IMR-90 (cell line): ENCODE measurements around the gene GRAMD1B. TPM values are rescaled to one million over a fixed set of nuclear protein-coding genes. Genes with fewer than 3 reads are reported as not detected.

Experiments used
- ATAC-seq: fragments of 200-7000 bp; cut with Tn5 transposase; 2 replicates; pipeline ENCODE4 v1.9.1; 2020; ENCODE audit warnings: low read depth, mild to moderate bottlenecking, moderate library complexity
- BruUV-seq: library from RNA; stranded (reverse); fragments of 400-500 nt; replicated peaks from 2 replicates; lab custom pipeline; 2021; lab: Mats Ljungman, UMichigan
- CTCF ChIA-PET: fragments of 300-600 bp; formaldehyde crosslinking; extraction: SDS; loops from one replicate; lab custom pipeline; 2021; ENCODE audit warnings: antibody characterized with exemption; lab: Yijun Ruan, JAX
- POLR2A ChIA-PET: fragments of 300-600 bp; sonication (Branson Sonifier 250); formaldehyde crosslinking; loops from one replicate; lab custom pipeline; 2022; ENCODE audit warnings: antibody characterized with exemption; ENCODE audit not compliant: unreplicated experiment; lab: Charles Lee
- DNase-seq: peaks from one replicate; pipeline ENCODE4 v3.0.0; 2013
- H2AFZ ChIP-seq: replicated peaks from 2 replicates; pipeline ENCODE3; 2013; ENCODE audit warnings: low read length, mild to moderate bottlenecking; ENCODE audit not compliant: poor library complexity
- H2AK5ac ChIP-seq: 2 replicates; pipeline ENCODE4 v1.6.1; 2013; ENCODE audit warnings: low read depth, low read length, inconsistent platforms
- H2AK9ac ChIP-seq: replicated peaks from 2 replicates; pipeline ENCODE3; 2013; ENCODE audit warnings: mild to moderate bottlenecking, low read depth, low read length, moderate library complexity; ENCODE audit not compliant: poor library complexity
- H2BK120ac ChIP-seq: 2 replicates; pipeline ENCODE4 v1.6.1; 2013; ENCODE audit warnings: low read depth, low read length, inconsistent platforms
- H2BK15ac ChIP-seq: 3 replicates; pipeline ENCODE4 v1.6.1; 2013; ENCODE audit warnings: low read depth, low read length, inconsistent platforms
- H2BK20ac ChIP-seq: 2 replicates; pipeline ENCODE4 v1.6.1; 2013; ENCODE audit warnings: low read depth, mild to moderate bottlenecking, inconsistent platforms, low read length, moderate library complexity
- H2BK5ac ChIP-seq: 2 replicates; pipeline ENCODE4 v1.6.1; 2013; ENCODE audit warnings: mild to moderate bottlenecking, low read depth, low read length, inconsistent platforms; ENCODE audit not compliant: poor library complexity, severe bottlenecking
- H3K14ac ChIP-seq: replicated peaks from 2 replicates; pipeline ENCODE4 v1.6.1; 2013; ENCODE audit warnings: low read depth, low read length, inconsistent platforms
- H3K18ac ChIP-seq: 2 replicates; pipeline ENCODE4 v1.6.1; 2013; ENCODE audit warnings: low read depth, low read length, control low read depth
- H3K23ac ChIP-seq: 2 replicates; pipeline ENCODE4 v1.6.1; 2013; ENCODE audit warnings: low read depth, low read length, inconsistent platforms
- H3K27ac ChIP-seq: 2 replicates; pipeline ENCODE4 v1.5.1; 2013; ENCODE audit warnings: mild to moderate bottlenecking, control low read depth, low read length; ENCODE audit not compliant: insufficient read depth
- H3K27me3 ChIP-seq: 2 replicates; pipeline ENCODE4 v1.6.1; 2013; ENCODE audit warnings: low read length; ENCODE audit not compliant: control insufficient read depth, insufficient read depth
- H3K36me3 ChIP-seq: 2 replicates; pipeline ENCODE4 v1.6.1; 2013; ENCODE audit warnings: low read length, mixed read lengths; ENCODE audit not compliant: control insufficient read depth, insufficient read depth
- H3K4ac ChIP-seq: 2 replicates; pipeline ENCODE4 v1.6.1; 2013; ENCODE audit warnings: low read depth, low read length, inconsistent platforms
- H3K4me1 ChIP-seq: 2 replicates; pipeline ENCODE4 v1.6.1; 2013; ENCODE audit warnings: low read length, mixed read lengths; ENCODE audit not compliant: control insufficient read depth, insufficient read depth
- H3K4me2 ChIP-seq: 2 replicates; pipeline ENCODE4 v1.6.1; 2013; ENCODE audit warnings: low read depth, mild to moderate bottlenecking, control low read depth, low read length, moderate library complexity
- H3K4me3 ChIP-seq: 2 replicates; pipeline ENCODE4 v1.5.1; 2013; ENCODE audit warnings: low read depth, mild to moderate bottlenecking, control low read depth, low read length, moderate library complexity; ENCODE audit not compliant: insufficient read depth
- H3K56ac ChIP-seq: 2 replicates; pipeline ENCODE4 v1.6.1; 2013; ENCODE audit warnings: low read length, inconsistent platforms; ENCODE audit not compliant: insufficient read depth; ENCODE audit errors: extremely low read depth
- H3K79me1 ChIP-seq, 2 experiments: 2 replicates each; pipeline ENCODE4 v1.6.1; 2013; ENCODE audit warnings: low read length in 2 of 2, inconsistent platforms in 1 of 2, low read depth in 1 of 2
- H3K9ac ChIP-seq: 2 replicates; pipeline ENCODE4 v1.6.1; 2013; ENCODE audit warnings: low read depth, low read length, control low read depth
- H3K9me1 ChIP-seq: 2 replicates; pipeline ENCODE4 v1.6.1; 2013; ENCODE audit warnings: low read length, inconsistent platforms; ENCODE audit not compliant: insufficient read depth
- H3K9me3 ChIP-seq: 2 replicates; pipeline ENCODE4 v1.6.1; 2013; ENCODE audit warnings: low read length; ENCODE audit not compliant: control insufficient read depth, insufficient read depth
- H4K20me1 ChIP-seq: 2 replicates; pipeline ENCODE4 v1.6.1; 2013; ENCODE audit warnings: low read length, inconsistent platforms; ENCODE audit not compliant: insufficient read depth
- H4K5ac ChIP-seq: 2 replicates; pipeline ENCODE4 v1.6.1; 2013; ENCODE audit warnings: mild to moderate bottlenecking, low read depth, low read length, control low read depth
- H4K8ac ChIP-seq, 2 experiments: 2 replicates each; pipeline ENCODE4 v1.6.1; 2013; ENCODE audit warnings: low read depth in 2 of 2, low read length in 2 of 2, control low read depth in 1 of 2, inconsistent platforms in 1 of 2
- H4K91ac ChIP-seq: 2 replicates; pipeline ENCODE4 v1.6.1; 2013; ENCODE audit warnings: low read depth, low read length, inconsistent platforms; ENCODE audit not compliant: insufficient read depth
- CEBPB ChIP-seq: IDR thresholded peaks from 2 replicates; pipeline ENCODE4 v1.6.1; 2012; ENCODE audit warnings: low read depth, low read length, improper control_type of control experiment
- CTCF ChIP-seq: conservative IDR thresholded peaks from 2 replicates; pipeline ENCODE4 v1.5.1; 2012; ENCODE audit warnings: mild to moderate bottlenecking, low read depth, low read length, improper control_type of control experiment
- MAZ ChIP-seq: IDR thresholded peaks from 2 replicates; pipeline ENCODE4 v1.6.1; 2012; ENCODE audit warnings: low read depth, mild to moderate bottlenecking, low read length, improper control_type of control experiment, moderate library complexity, borderline replicate concordance
- NFE2L2 ChIP-seq: fragments of 150-350 bp; IDR thresholded peaks from 2 replicates; pipeline ENCODE4 v1.6.1; 2016; ENCODE audit warnings: low read depth, mild to moderate bottlenecking, low read length
- RAD21 ChIP-seq: IDR thresholded peaks from 2 replicates; pipeline ENCODE4 v1.6.1; 2012; ENCODE audit warnings: low read length, improper control_type of control experiment
- SMC3 ChIP-seq: fragments of 150-350 bp; IDR thresholded peaks from 2 replicates; pipeline ENCODE4 v1.6.1; 2016; ENCODE audit warnings: low read depth, mild to moderate bottlenecking, antibody characterized with exemption, low read length, moderate library complexity
- whole genome bisulfite sequencing, 2 experiments: methylation state at CpG; one replicate each; pipeline versions ENCODE4 v1.1.5 to v1.1.7; 2013; ENCODE audit warnings: missing lambda C conversion rate in 2 of 2; ENCODE audit not compliant: insufficient read length in 1 of 2; ENCODE audit errors: extremely low coverage in 2 of 2; 5-methylcytosine and 5-hydroxymethylcytosine counted together
- dilution Hi-C: fragments of 300-500 bp; cut with HindIII; formaldehyde crosslinking; loops from one replicate; pipeline ENCODE4 v1.14.3; 2018; ENCODE audit warnings: low sequenced_read_pairs; ENCODE audit not compliant: unreplicated experiment
- in situ Hi-C: fragments of 300-500 bp; cut with MboI; formaldehyde crosslinking; loops from 3 replicates; pipeline ENCODE4 v1.14.3; 2019; ENCODE audit warnings: low sequenced_read_pairs, inconsistent platforms, mixed read lengths
- intact Hi-C: fragments of 100-400 bp; cut with micrococcal nuclease; formaldehyde crosslinking; loops from 2 replicates; pipeline ENCODE4 v1.10.0; 2022
- polyA plus RNA-seq, 3 experiments: library from polyadenylated mRNA; depleted of rRNA; stranded (reverse); fragments of >200 nt; gene quantifications; 2 replicates each; pipeline ENCODE4 v1.2.3, GENCODE V29; 2012; ENCODE audit warnings: low replicate concordance in 1 of 3
- total RNA-seq: library from RNA; depleted of rRNA; stranded (reverse); fragments of >200 nt; gene quantifications from 2 replicates; pipeline ENCODE4 v1.2.3, GENCODE V29; 2012
- TF ChIP-seq, protein P1 (sequence below): fragments of 150-350 bp; IDR thresholded peaks from 2 replicates; pipeline ENCODE4 v1.6.1; 2016; ENCODE audit warnings: low read depth, mild to moderate bottlenecking, low read length, moderate library complexity, borderline replicate concordance

GRAMD1B gene
- total and polyA plus RNA-seq, 2 of the 4 experiments (the other 2 are of a cell fraction), result 7.1 to 7.2 TPM

- peak; percentile 85 for DNase-seq
Measured at GRCh38 chr11:123478352-123478987, 48.4 kb downstream of the GRAMD1B start.

More at GRCh38 chr11:123478352-123478987, 48.4 kb downstream of the GRAMD1B start:
- Histone ChIP-seq H4K5ac (peak overlapping the region; percentile 87), H3K36me3 (peaks cover 1% of the 10 kb centered on the region; the same call in 1 of the 2 replicates), H2AK5ac (peak overlapping the region; percentile 89), H3K9me3 (no peaks in the 10 kb centered on the region), H4K91ac (peak overlapping the region; percentile 36; the same call in 1 of the 2 replicates), H3K4me3 (no peak overlapping the region), H3K27ac (no peak overlapping the region), H2AFZ (peak overlapping the region; percentile 82), H2AK9ac (no peak overlapping the region), H2BK120ac (peak overlapping the region; percentile 83), H3K4ac (peak overlapping the region; percentile 83; the same call in 1 of the 2 replicates), H3K14ac (peak overlapping the region; percentile 64; the same call in 1 of the 2 replicates), H3K18ac (peak overlapping the region; percentile 35; the same call in 1 of the 2 replicates), H3K9ac (no peak overlapping the region), H3K4me1 (peaks cover 16% of the 10 kb centered on the region), H2BK15ac (peak overlapping the region; percentile 61; the same call in 2 of the 3 replicates), H4K20me1 (no peaks in the 10 kb centered on the region), H3K27me3 (no peaks in the 10 kb centered on the region), H4K8ac (peak overlapping the region; percentile 92 to 95), H2BK20ac (peak overlapping the region; percentile 67; the same call in 1 of the 2 replicates), H3K79me1 (peaks cover 21 to 44% of the 10 kb centered on the region in 2 experiments), H2BK5ac (peak overlapping the region; percentile 16), H3K9me1 (peaks cover 18% of the 10 kb centered on the region), H3K23ac (no peak overlapping the region), H3K4me2 (peak overlapping the region; percentile 53; the same call in 1 of the 2 replicates), H3K56ac (no peak overlapping the region)
- no TSS peak for BruUV-seq
- dilution Hi-C loops, result no loop called here
- 0% methylated on average over 2 of the region's 5 CpGs; no CpG with 5 or more reads in 1 of the 2 experiments for WGBS, 2 experiments
- intact Hi-C loops, result loop anchor here (1.0 to 10.0 kb wide), 7 partner anchors 71 to 611 kb away; no protein-coding TSS in a partner anchor
- CTCF ChIA-PET, result interaction anchor here (1.2 to 1.7 kb wide), 2 partner anchors 71 to 217 kb away, joined by 7 to 14 read pairs; no protein-coding TSS in a partner anchor
- POLR2A ChIA-PET, result interaction anchor here (0.5 kb wide), 1 partner anchor 171 kb away, joined by 12 read pairs; no protein-coding TSS in a partner anchor
- peak; percentile 78 for ATAC-seq
- TF ChIP-seq CTCF (peak; percentile 92), NFE2L2 (no peak), CEBPB (no peak), RAD21 (peak; percentile 93), MAZ (no peak), SMC3 (peak; percentile 88)
- TF ChIP-seq, protein P1, sequence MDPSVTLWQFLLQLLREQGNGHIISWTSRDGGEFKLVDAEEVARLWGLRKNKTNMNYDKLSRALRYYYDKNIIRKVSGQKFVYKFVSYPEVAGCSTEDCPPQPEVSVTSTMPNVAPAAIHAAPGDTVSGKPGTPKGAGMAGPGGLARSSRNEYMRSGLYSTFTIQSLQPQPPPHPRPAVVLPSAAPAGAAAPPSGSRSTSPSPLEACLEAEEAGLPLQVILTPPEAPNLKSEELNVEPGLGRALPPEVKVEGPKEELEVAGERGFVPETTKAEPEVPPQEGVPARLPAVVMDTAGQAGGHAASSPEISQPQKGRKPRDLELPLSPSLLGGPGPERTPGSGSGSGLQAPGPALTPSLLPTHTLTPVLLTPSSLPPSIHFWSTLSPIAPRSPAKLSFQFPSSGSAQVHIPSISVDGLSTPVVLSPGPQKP, result no peak
- in situ Hi-C loops, result loop anchor here (5.0 to 10.0 kb wide), 3 partner anchors 71 to 374 kb away; no protein-coding TSS in a partner anchor
